ENCODE data around the gene RPS6KA3.

- TF ChIP-seq CTCF (IDR thresholded peaks at IDR 0.05) = no peak
- no peak for TF ChIP-seq POLR2AphosphoS5 (IDR thresholded peaks at IDR 0.05)
- no peak for TF ChIP-seq POLR2A (IDR thresholded peaks at IDR 0.05; ENCODE audit: low read depth)
Observed at GRCh38 chrX:20284444-20284843, 17.7 kb upstream of the RPS6KA3 start.
